Liver (tissue), 3 donors: ENCODE data around the gene HORMAD2.

Experiments
- CTCF ChIP-seq: fragments of 150-350 bp; IDR thresholded peaks from 2 replicates; pipeline ENCODE4 v1.5.1; 2017; ENCODE audit warnings: improper control_type of control experiment, low read depth, low read length; ENCODE audit not compliant: missing input control
- EGR1 ChIP-seq, 2 donors: IDR thresholded peaks; 2 replicates each; pipeline ENCODE4 v1.6.1; 2016 to 2018; ENCODE audit warnings: antibody characterized with exemption in 2 of 2, low read depth in 2 of 2
- RXRA ChIP-seq, 2 donors: IDR thresholded peaks; 2 replicates each; pipeline ENCODE4 v1.6.1; 2017 to 2018; ENCODE audit warnings: antibody characterized with exemption in 2 of 2, mild to moderate bottlenecking in 1 of 2
- TAF1 ChIP-seq: conservative IDR thresholded peaks from 2 replicates; pipeline ENCODE4 v1.6.1; 2016; ENCODE audit warnings: antibody characterized with exemption, mild to moderate bottlenecking
- YY1 ChIP-seq: IDR thresholded peaks from 2 replicates; pipeline ENCODE4 v1.6.1; 2016; ENCODE audit warnings: antibody characterized with exemption, mild to moderate bottlenecking
- donor health status: healthy.
- donor health status: healthy.

GRCh38 chr22:30187094-30187493 lies 106.8 kb downstream of the HORMAD2 start:
- TF ChIP-seq RXRA (IDR thresholded peaks at IDR 0.05) (no peak), EGR1 (IDR thresholded peaks at IDR 0.05; ENCODE audit: low read depth in 2 of 2) (no peak), CTCF (no peak), TAF1 (no peak), YY1 (no peak)
